SK-N-SH (cell line): Measurements from ENCODE around the gene BMPR1B. TPM values are rescaled to one million over a fixed set of nuclear protein-coding genes. Genes with fewer than 3 reads are reported as not detected.

Experiments
- CTCF ChIA-PET: fragments of 300-600, 350-600 bp; formaldehyde crosslinking; extraction: SDS; loops from one replicate; lab custom pipeline; 2021; lab: Yijun Ruan, JAX
- POLR2A ChIA-PET: fragments of 350-600 bp; sonication (Branson Sonifier 250); formaldehyde crosslinking; extraction: SDS; loops from one replicate; lab custom pipeline; 2020; ENCODE audit warnings: antibody characterized with exemption, inconsistent platforms; lab: Yijun Ruan, JAX
- DNase-seq: peaks from one replicate; pipeline ENCODE4 v3.0.0; 2012
- H2AFZ ChIP-seq: fragments of 200-600 bp; sonication (generic); 2 replicates; pipeline ENCODE4 v1.8.1; 2016; ENCODE audit warnings: antibody characterized with exemption, mild to moderate bottlenecking, low read depth
- H3F3A ChIP-seq: fragments of 200-600 bp; sonication (generic); replicated peaks from 2 replicates; pipeline ENCODE3; 2016; ENCODE audit warnings: antibody characterized with exemption, mild to moderate bottlenecking; ENCODE audit not compliant: insufficient read depth
- H3K27ac ChIP-seq, 2 experiments: fragments of 200-500 bp in 1 of 2; fragments of 200-600 bp in 1 of 2; sonication (Bioruptor generic) in 1 of 2; sonication (generic), shearing (Covaris generic) in 1 of 2; 2 replicates each; pipeline versions ENCODE4 v1.5.1 to v1.6.1; 2014 to 2016; ENCODE audit warnings: low read depth in 2 of 2, inconsistent platforms in 1 of 2, low read length in 1 of 2, mild to moderate bottlenecking in 1 of 2, mixed read lengths in 1 of 2
- H3K27me3 ChIP-seq: fragments of 200-600 bp; sonication (generic), shearing (Covaris generic); 2 replicates; pipeline ENCODE4 v1.6.1; 2016; ENCODE audit warnings: mixed run types; ENCODE audit not compliant: insufficient read depth
- H3K36me3 ChIP-seq, 2 experiments: fragments of 200-500 bp in 1 of 2; fragments of 200-600 bp in 1 of 2; sonication (Bioruptor generic) in 1 of 2; sonication (generic) in 1 of 2; replicated peaks in 1 of 2; 2 replicates each; pipeline versions ENCODE3 to v1.5.1; 2014 to 2016; ENCODE audit warnings: low read length in 1 of 2, mild to moderate bottlenecking in 1 of 2; ENCODE audit not compliant: insufficient read depth in 2 of 2, control insufficient read depth in 1 of 2
- H3K4me1 ChIP-seq, 2 experiments: fragments of 200-500 bp in 1 of 2; fragments of 200-600 bp in 1 of 2; sonication (Bioruptor generic) in 1 of 2; sonication (generic), shearing (Covaris generic) in 1 of 2; 2 replicates each; pipeline versions ENCODE4 v1.5.1 to v1.6.1; 2014 to 2016; ENCODE audit warnings: low read depth in 1 of 2, low read length in 1 of 2, mixed run types in 1 of 2; ENCODE audit not compliant: insufficient read depth in 2 of 2, control insufficient read depth in 1 of 2
- H3K4me2 ChIP-seq: fragments of 200-600 bp; sonication (generic), shearing (Covaris generic); 2 replicates; pipeline ENCODE4 v1.6.1; 2017; ENCODE audit warnings: mixed run types
- H3K4me3 ChIP-seq, 2 experiments: fragments of 200-500 bp in 1 of 2; fragments of 200-600 bp in 1 of 2; sonication (Bioruptor generic) in 1 of 2; sonication (generic), shearing (Covaris generic) in 1 of 2; 2 replicates each; pipeline versions ENCODE4 v1.5.1 to v1.8.1; 2014 to 2016; ENCODE audit warnings: low read depth in 2 of 2, inconsistent platforms in 1 of 2, low read length in 1 of 2, mild to moderate bottlenecking in 1 of 2, mixed read lengths in 1 of 2, moderate library complexity in 1 of 2
- H3K79me2 ChIP-seq: fragments of 200-600 bp; sonication (generic); 2 replicates; pipeline ENCODE4 v1.8.1; 2017; ENCODE audit warnings: mild to moderate bottlenecking; ENCODE audit not compliant: insufficient read depth
- H3K9ac ChIP-seq: fragments of 200-600 bp; sonication (generic); 2 replicates; pipeline ENCODE4 v1.6.1; 2017; ENCODE audit warnings: mixed run types
- H3K9me2 ChIP-seq: fragments of 200-600 bp; sonication (generic); 2 replicates; pipeline ENCODE4 v1.6.1; 2017; ENCODE audit warnings: mixed run types
- H3K9me3 ChIP-seq: fragments of 200-600 bp; sonication (generic); 2 replicates; pipeline ENCODE4 v1.6.1; 2017; ENCODE audit warnings: mixed run types, mild to moderate bottlenecking, moderate library complexity
- H4K20me1 ChIP-seq: fragments of 200-600 bp; sonication (generic); 2 replicates; pipeline ENCODE4 v1.6.1; 2017; ENCODE audit warnings: mild to moderate bottlenecking, mixed run types; ENCODE audit not compliant: insufficient read depth
- CHD2 ChIP-seq: fragments of 150-350 bp; IDR thresholded peaks from 2 replicates; pipeline ENCODE4 v1.6.1; 2018; ENCODE audit warnings: low read length; ENCODE audit not compliant: partially characterized antibody
- EZH2phosphoT487 ChIP-seq: fragments of 200-600 bp; sonication (generic); IDR thresholded peaks from 2 replicates; pipeline ENCODE4 v1.6.1; 2017; ENCODE audit warnings: low read depth, mixed run types, mild to moderate bottlenecking, antibody characterized with exemption, moderate library complexity, borderline replicate concordance
- FOXM1 ChIP-seq: IDR thresholded peaks from 2 replicates; pipeline ENCODE4 v1.4.0; 2012; ENCODE audit warnings: low read depth, mild to moderate bottlenecking
- GABPA ChIP-seq: IDR thresholded peaks from 2 replicates; pipeline ENCODE4 v1.4.0; 2012; ENCODE audit warnings: low read depth, mild to moderate bottlenecking
- MXI1 ChIP-seq: IDR thresholded peaks from 2 replicates; pipeline ENCODE4 v1.6.1; 2012; ENCODE audit warnings: mild to moderate bottlenecking, low read depth, low read length, improper control_type of control experiment
- NFIC ChIP-seq: IDR thresholded peaks from 2 replicates; pipeline ENCODE4 v1.4.0; 2012; ENCODE audit warnings: borderline replicate concordance
- POLR2AphosphoS5 ChIP-seq: IDR thresholded peaks from 2 replicates; pipeline ENCODE4 v1.6.1; 2012; ENCODE audit warnings: low read depth, low read length
- SIN3A ChIP-seq: IDR thresholded peaks from 2 replicates; pipeline ENCODE4 v1.6.1; 2012; ENCODE audit warnings: low read depth, mild to moderate bottlenecking, low read length, moderate library complexity, borderline replicate concordance
- SMC3 ChIP-seq: IDR thresholded peaks from 2 replicates; pipeline ENCODE4 v1.6.1; 2012; ENCODE audit warnings: low read depth, low read length, improper control_type of control experiment
- TAF1 ChIP-seq: IDR thresholded peaks from 2 replicates; pipeline ENCODE4 v1.6.1; 2012; ENCODE audit warnings: low read depth, mild to moderate bottlenecking, low read length, moderate library complexity, borderline replicate concordance
- TCF12 ChIP-seq: IDR thresholded peaks from 2 replicates; pipeline ENCODE4 v1.4.0; 2012
- YY1 ChIP-seq: IDR thresholded peaks from 2 replicates; pipeline ENCODE4 v1.4.0; 2012; ENCODE audit warnings: low read depth, mild to moderate bottlenecking
- WGBS: methylation state at CpG from one replicate; pipeline ENCODE4 v1.1.6; 2017; ENCODE audit warnings: low lambda C conversion rate; 5-methylcytosine and 5-hydroxymethylcytosine counted together
- polyA plus RNA-seq, 3 experiments: library from polyadenylated mRNA; depleted of rRNA; stranded (reverse); fragments of >200 nt; gene quantifications; 2 replicates each; pipeline ENCODE4 v1.2.3, GENCODE V29; 2012
- TF ChIP-seq, protein P1 (sequence below): IDR thresholded peaks from 2 replicates; pipeline ENCODE4 v1.4.0; 2012; ENCODE audit warnings: low read depth, borderline replicate concordance
- TF ChIP-seq, protein P2 (sequence below): IDR thresholded peaks from 2 replicates; pipeline ENCODE4 v1.4.0; 2012; ENCODE audit warnings: low read depth
- TF ChIP-seq, protein P3 (sequence below): IDR thresholded peaks from 2 replicates; pipeline ENCODE4 v1.4.0; 2012; ENCODE audit warnings: low read depth, borderline replicate concordance
- TF ChIP-seq, protein P4 (sequence below): fragments of 150-350 bp; IDR thresholded peaks from 2 replicates; pipeline ENCODE4 v1.6.1; 2017; ENCODE audit warnings: antibody characterized with exemption, low read length, low read depth, borderline replicate concordance

BMPR1B gene
- polyA plus RNA-seq, 1 of the 3 experiments (the other 2 are of a cell fraction) = 0.16 TPM

DNA sequence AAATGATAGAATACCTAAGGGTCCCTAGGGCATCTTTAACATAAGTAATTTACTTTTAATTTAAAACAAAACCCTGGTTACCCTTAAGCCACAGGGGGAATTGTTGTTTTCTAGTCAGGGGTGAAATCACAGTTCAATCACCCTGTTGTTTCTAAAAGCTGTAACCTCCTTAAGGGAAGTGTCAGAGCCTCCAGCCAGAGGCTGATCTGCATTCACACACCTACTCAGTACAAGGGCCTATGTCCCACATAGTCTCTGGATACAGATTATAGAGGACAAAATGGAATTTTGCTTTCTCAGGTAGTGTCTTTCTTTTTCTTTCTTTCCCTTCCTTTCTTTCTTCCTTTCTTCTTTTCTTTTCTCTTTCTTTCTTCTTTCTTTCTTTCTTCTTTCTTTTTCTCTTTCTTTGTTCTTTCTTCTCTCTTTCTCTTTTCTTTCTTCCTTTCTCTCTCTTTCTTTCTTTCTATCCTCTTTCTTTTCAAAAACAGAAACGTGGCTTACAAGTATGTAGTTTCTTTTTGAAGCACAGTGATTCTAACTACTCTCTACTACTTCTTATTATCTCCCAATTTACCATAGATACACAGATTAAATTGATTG lies 31.1 kb upstream of the BMPR1B start:
- ChIA-PET CTCF (no interaction called here), POLR2A (no interaction called here)
- no peak overlapping the region for H3K9ac ChIP-seq
- H3K27me3 ChIP-seq = no peaks in the 10 kb centered on the region
- no peaks in the 10 kb centered on the region for H3K9me2 ChIP-seq
- H3F3A ChIP-seq = no peaks in the 10 kb centered on the region
- H3K4me3 ChIP-seq = no peak overlapping the region
- peaks cover 0 to 2% of the 10 kb centered on the region in 2 experiments; a peak in 1 of 4 replicates for H3K4me1 ChIP-seq
- H3K27ac ChIP-seq = no peak overlapping the region
- H3K9me3 ChIP-seq = no peaks in the 10 kb centered on the region
- H3K79me2 ChIP-seq = no peaks in the 10 kb centered on the region
- no peaks in the 10 kb centered on the region for H3K36me3 ChIP-seq
- WGBS = 40% methylated on average over 1 of the region's 1 CpG
- H2AFZ ChIP-seq = no peak overlapping the region
- TF ChIP-seq, protein P1, sequence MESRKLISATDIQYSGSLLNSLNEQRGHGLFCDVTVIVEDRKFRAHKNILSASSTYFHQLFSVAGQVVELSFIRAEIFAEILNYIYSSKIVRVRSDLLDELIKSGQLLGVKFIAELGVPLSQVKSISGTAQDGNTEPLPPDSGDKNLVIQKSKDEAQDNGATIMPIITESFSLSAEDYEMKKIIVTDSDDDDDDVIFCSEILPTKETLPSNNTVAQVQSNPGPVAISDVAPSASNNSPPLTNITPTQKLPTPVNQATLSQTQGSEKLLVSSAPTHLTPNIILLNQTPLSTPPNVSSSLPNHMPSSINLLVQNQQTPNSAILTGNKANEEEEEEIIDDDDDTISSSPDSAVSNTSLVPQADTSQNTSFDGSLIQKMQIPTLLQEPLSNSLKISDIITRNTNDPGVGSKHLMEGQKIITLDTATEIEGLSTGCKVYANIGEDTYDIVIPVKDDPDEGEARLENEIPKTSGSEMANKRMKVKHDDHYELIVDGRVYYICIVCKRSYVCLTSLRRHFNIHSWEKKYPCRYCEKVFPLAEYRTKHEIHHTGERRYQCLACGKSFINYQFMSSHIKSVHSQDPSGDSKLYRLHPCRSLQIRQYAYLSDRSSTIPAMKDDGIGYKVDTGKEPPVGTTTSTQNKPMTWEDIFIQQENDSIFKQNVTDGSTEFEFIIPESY = no peak
- TF ChIP-seq SMC3 = no peak
- TF ChIP-seq, protein P2, sequence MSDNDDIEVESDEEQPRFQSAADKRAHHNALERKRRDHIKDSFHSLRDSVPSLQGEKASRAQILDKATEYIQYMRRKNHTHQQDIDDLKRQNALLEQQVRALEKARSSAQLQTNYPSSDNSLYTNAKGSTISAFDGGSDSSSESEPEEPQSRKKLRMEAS = no peak
- TF ChIP-seq NFIC = no peak
- no peak for TF ChIP-seq CHD2
- no peak for TF ChIP-seq MXI1
- no peaks in the 10 kb centered on the region for H4K20me1 ChIP-seq
- H3K4me2 ChIP-seq = no peak overlapping the region
- no peak for DNase-seq

DNA sequence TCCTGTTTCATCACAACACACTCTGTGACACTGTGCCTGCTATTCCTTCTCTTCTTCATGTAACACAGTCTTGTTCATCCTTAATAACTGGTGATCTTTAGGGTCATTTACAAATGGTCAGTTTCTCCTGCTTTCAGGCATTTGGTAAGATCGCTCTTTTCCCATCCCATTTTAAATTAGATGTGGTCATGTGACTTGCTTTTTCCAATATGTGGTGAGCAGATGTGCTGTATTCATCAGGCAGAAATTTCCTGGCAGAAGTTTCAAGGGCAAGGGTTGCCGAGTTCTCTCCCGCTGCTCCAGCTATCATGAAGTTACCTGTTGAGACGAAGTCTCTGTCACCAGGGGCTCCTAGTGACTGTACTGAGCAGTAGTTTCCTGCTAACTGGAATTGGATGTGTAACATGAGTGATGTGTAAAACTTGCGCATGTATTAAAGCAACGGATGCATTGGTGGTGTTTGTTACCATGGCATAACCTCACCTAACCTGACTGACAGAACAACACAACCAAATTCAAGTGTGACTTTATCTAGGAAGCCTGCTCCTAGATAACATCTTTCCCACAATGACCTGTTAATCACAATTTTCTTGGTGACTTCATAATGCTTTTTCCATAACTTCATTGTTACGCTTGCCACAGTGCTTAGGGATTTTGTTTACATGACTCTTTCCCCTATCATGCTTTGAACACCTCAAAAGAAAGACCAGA lies 29.5 kb upstream of the BMPR1B start:
- H3F3A ChIP-seq = no peaks in the 10 kb centered on the region
- no peaks in the 10 kb centered on the region; a peak in 1 of 4 replicates for H3K4me1 ChIP-seq
- H3K79me2 ChIP-seq = no peaks in the 10 kb centered on the region
- ChIA-PET CTCF (no interaction called here), POLR2A (no interaction called here)
- no peak overlapping the region for H2AFZ ChIP-seq
- TF ChIP-seq SMC3 = no peak
- no peak for TF ChIP-seq SIN3A
- no peak for TF ChIP-seq POLR2AphosphoS5
- no peak for TF ChIP-seq NFIC
- TF ChIP-seq TAF1 = no peak
- TF ChIP-seq, protein P3, sequence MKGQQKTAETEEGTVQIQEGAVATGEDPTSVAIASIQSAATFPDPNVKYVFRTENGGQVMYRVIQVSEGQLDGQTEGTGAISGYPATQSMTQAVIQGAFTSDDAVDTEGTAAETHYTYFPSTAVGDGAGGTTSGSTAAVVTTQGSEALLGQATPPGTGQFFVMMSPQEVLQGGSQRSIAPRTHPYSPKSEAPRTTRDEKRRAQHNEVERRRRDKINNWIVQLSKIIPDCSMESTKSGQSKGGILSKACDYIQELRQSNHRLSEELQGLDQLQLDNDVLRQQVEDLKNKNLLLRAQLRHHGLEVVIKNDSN = no peak
- no peak for TF ChIP-seq YY1
- no peak for TF ChIP-seq TCF12
- TF ChIP-seq, protein P4, sequence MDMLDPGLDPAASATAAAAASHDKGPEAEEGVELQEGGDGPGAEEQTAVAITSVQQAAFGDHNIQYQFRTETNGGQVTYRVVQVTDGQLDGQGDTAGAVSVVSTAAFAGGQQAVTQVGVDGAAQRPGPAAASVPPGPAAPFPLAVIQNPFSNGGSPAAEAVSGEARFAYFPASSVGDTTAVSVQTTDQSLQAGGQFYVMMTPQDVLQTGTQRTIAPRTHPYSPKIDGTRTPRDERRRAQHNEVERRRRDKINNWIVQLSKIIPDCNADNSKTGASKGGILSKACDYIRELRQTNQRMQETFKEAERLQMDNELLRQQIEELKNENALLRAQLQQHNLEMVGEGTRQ = no peak
- TF ChIP-seq GABPA = no peak
- TF ChIP-seq EZH2phosphoT487 = no peak
- no peak for TF ChIP-seq FOXM1
- H3K27me3 ChIP-seq = no peaks in the 10 kb centered on the region
- H3K9ac ChIP-seq = no peak overlapping the region
- H3K36me3 ChIP-seq = no peaks in the 10 kb centered on the region
- no peak overlapping the region for H3K4me3 ChIP-seq
- no peaks in the 10 kb centered on the region for H4K20me1 ChIP-seq
- no peaks in the 10 kb centered on the region for H3K9me2 ChIP-seq
- no peak overlapping the region for H3K4me2 ChIP-seq
- no peaks in the 10 kb centered on the region for H3K9me3 ChIP-seq
- no peak overlapping the region for H3K27ac ChIP-seq
- 85% methylated on average over 7 of the region's 7 CpGs for WGBS
- DNase-seq = no peak
